Ascending aorta (tissue), 2 donors: ENCODE measurements around the gene CHIC2. TPM values are rescaled to one million over a fixed set of nuclear protein-coding genes. Genes with fewer than 3 reads are reported as not detected.

Experiments
- DNase-seq, 2 donors: peaks; one replicate each; pipeline ENCODE4 v3.0.0-alpha.2; 2019; ENCODE audit warnings: low spot score in 2 of 2
- H3K27ac ChIP-seq, 2 donors: fragments of 200-600 bp; sonication (generic); one replicate each; pipeline ENCODE4 v1.5.1; 2016 to 2017; ENCODE audit warnings: mild to moderate bottlenecking in 1 of 2
- H3K27me3 ChIP-seq: fragments of 200-600 bp; sonication (generic); one replicate; pipeline ENCODE4 v1.5.1; 2017
- H3K36me3 ChIP-seq, 2 donors: fragments of 200-600 bp; sonication (generic); one replicate each; pipeline ENCODE4 v1.5.1; 2016
- H3K4me1 ChIP-seq, 2 donors: fragments of 200-600 bp; sonication (generic); one replicate each; pipeline ENCODE4 v1.5.1; 2016 to 2017; ENCODE audit warnings: mild to moderate bottlenecking in 1 of 2
- H3K4me3 ChIP-seq, 2 donors: fragments of 200-600 bp; sonication (generic); one replicate each; pipeline ENCODE4 v1.5.1; 2016 to 2017; ENCODE audit warnings: mild to moderate bottlenecking in 1 of 2
- H3K9me3 ChIP-seq, 2 donors: fragments of 200-600 bp; sonication (generic); one replicate each; pipeline ENCODE4 v1.5.1; 2016
- CTCF ChIP-seq, 3 experiments: fragments of 200-600 bp in 2 of 3; fragments of 450-650 bp in 1 of 3; sonication (generic) in 2 of 3; IDR thresholded peaks; one replicate each; pipeline ENCODE4 v1.5.1; 2016 to 2019; ENCODE audit warnings: antibody characterized with exemption in 3 of 3, mild to moderate bottlenecking in 1 of 3, moderate library complexity in 1 of 3
- intact Hi-C: fragments of 100-400 bp; cut with DNase I; formaldehyde crosslinking; loops from one replicate; pipeline ENCODE4 v1.15.1; 2023
- total RNA-seq: library from RNA; depleted of rRNA; stranded (reverse); fragments of >200 nt; gene quantifications from one replicate; pipeline ENCODE4 v1.1.0, GENCODE V29; 2016

CHIC2 gene
- total RNA-seq, 1 donor from 2014 or later: 34.1 TPM

- DNase-seq: peak in 1 of 2 donors; percentile 81
- H3K4me3 ChIP-seq: no peak overlapping the region
- H3K27me3 ChIP-seq: no peaks in the 10 kb centered on the region
- H3K36me3 ChIP-seq: no peaks in the 10 kb centered on the region
- intact Hi-C loops: loop anchor here (5.0 to 10.0 kb wide), 3 partner anchors 95 to 1352 kb away; partner anchors contain the start of gene SCFD2
- TF ChIP-seq CTCF (IDR thresholded peaks at IDR 0.05): no peak
- H3K27ac ChIP-seq: peak overlapping the region; percentile 94 to 96
- peaks cover 0 to 18% of the 10 kb centered on the region in 2 donors for H3K4me1 ChIP-seq
- H3K9me3 ChIP-seq: no peaks in the 10 kb centered on the region
Measured at GRCh38 chr4:54067166-54067565, 2.8 kb upstream of the CHIC2 start.

DNA sequence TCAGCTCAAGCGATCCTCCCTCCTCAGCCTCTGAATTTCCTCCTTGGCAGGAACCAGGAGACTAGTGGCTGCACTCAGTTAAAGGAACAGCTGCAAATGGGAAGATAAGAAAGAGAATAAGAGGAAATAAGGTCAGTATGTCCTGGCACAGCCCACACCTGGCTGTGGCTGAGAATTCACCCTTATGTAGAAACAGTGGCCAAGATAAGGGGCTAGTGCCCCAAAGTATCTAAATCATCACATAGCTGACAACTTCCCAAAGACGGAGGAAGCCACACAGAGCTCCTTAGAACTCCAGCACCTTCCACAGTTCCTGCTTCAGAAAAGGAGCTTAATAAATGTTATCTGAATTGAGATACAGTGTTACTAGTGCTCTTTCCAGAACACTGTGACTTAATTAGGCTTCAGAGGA is 2.3 kb upstream of the CHIC2 start:
- Histone ChIP-seq H3K4me3 (no peak overlapping the region), H3K4me1 (peaks cover 0 to 21% of the 10 kb centered on the region in 2 donors), H3K9me3 (no peaks in the 10 kb centered on the region), H3K27me3 (no peaks in the 10 kb centered on the region), H3K27ac (peak overlapping the region; percentile 94 to 96), H3K36me3 (no peaks in the 10 kb centered on the region)
- intact Hi-C loops: loop anchor here (5.0 to 10.0 kb wide), 3 partner anchors 96 to 1352 kb away; partner anchors contain the start of gene SCFD2
- TF ChIP-seq CTCF (IDR thresholded peaks at IDR 0.05): no peak
- DNase-seq: no peak

GRCh38 chr4:54066088-54066415 is 1.6 kb upstream of the CHIC2 start:
- Histone ChIP-seq H3K27ac (peak overlapping the region; percentile 94 to 96), H3K4me3 (no peak overlapping the region), H3K9me3 (no peaks in the 10 kb centered on the region), H3K4me1 (peaks cover 0 to 26% of the 10 kb centered on the region in 2 donors), H3K36me3 (no peaks in the 10 kb centered on the region), H3K27me3 (no peaks in the 10 kb centered on the region)
- intact Hi-C loops: loop anchor here (5.0 to 10.0 kb wide), 3 partner anchors 96 to 1351 kb away; partner anchors contain the start of gene SCFD2
- no peak for DNase-seq
- no peak for TF ChIP-seq CTCF (IDR thresholded peaks at IDR 0.05)

- no peaks in the 10 kb centered on the region for H3K36me3 ChIP-seq
- H3K4me3 ChIP-seq: peak overlapping the region; percentile 90 to 99
- intact Hi-C loops: loop anchor here (2.0 to 10.0 kb wide), 5 partner anchors 97 to 1351 kb away; partner anchors contain the start of gene SCFD2
- H3K4me1 ChIP-seq: peaks cover 0 to 31% of the 10 kb centered on the region in 2 donors
- DNase-seq: peak in 1 of 2 donors; percentile 71
- H3K27me3 ChIP-seq: no peaks in the 10 kb centered on the region
- no peak for TF ChIP-seq CTCF (IDR thresholded peaks at IDR 0.05)
- H3K9me3 ChIP-seq: no peaks in the 10 kb centered on the region
- H3K27ac ChIP-seq: peak overlapping the region; percentile 94 to 96
Measured at GRCh38 chr4:54065282-54066087, 1.1 kb upstream of the CHIC2 start.

- H3K27ac ChIP-seq: peak overlapping the region; percentile 94 to 96
- H3K36me3 ChIP-seq: no peaks in the 10 kb centered on the region
- no peaks in the 10 kb centered on the region for H3K9me3 ChIP-seq
- intact Hi-C loops: loop anchor here (1.0 to 10.0 kb wide), 6 partner anchors 17 to 1349 kb away; partner anchors contain the start of gene SCFD2
- H3K27me3 ChIP-seq: no peaks in the 10 kb centered on the region
- TF ChIP-seq CTCF (IDR thresholded peaks at IDR 0.05): no peak
- peaks cover 0 to 42% of the 10 kb centered on the region in 2 donors for H3K4me1 ChIP-seq
- H3K4me3 ChIP-seq: peak overlapping the region; percentile 90 to 99
- peak in 1 of 2 donors; percentile 75 for DNase-seq
Measured at GRCh38 chr4:54063737-54064316, 578 bp downstream of the CHIC2 start.
